Renal pelvis (tissue), 12 donors: Measurements from ENCODE around the gene SIPA1L2. TPM values are rescaled to one million over a fixed set of nuclear protein-coding genes. Genes with fewer than 3 reads are reported as not detected.

Experiments
- DNase-seq: peaks from one replicate; pipeline ENCODE4 v3.0.0-alpha.2; 2013
- long read RNA-seq, 16 experiments: transcript quantifications; one replicate each; lab custom pipeline, GENCODE V29; 2026
- polyA plus RNA-seq, 3 donors: library from polyadenylated mRNA; unstranded; fragments of 120-200 nt; gene quantifications; one replicate each; pipeline ENCODE4 v1.2.1, GENCODE V29; 2013; ENCODE audit not compliant: insufficient read length in 3 of 3

The SIPA1L2 gene, protein sequence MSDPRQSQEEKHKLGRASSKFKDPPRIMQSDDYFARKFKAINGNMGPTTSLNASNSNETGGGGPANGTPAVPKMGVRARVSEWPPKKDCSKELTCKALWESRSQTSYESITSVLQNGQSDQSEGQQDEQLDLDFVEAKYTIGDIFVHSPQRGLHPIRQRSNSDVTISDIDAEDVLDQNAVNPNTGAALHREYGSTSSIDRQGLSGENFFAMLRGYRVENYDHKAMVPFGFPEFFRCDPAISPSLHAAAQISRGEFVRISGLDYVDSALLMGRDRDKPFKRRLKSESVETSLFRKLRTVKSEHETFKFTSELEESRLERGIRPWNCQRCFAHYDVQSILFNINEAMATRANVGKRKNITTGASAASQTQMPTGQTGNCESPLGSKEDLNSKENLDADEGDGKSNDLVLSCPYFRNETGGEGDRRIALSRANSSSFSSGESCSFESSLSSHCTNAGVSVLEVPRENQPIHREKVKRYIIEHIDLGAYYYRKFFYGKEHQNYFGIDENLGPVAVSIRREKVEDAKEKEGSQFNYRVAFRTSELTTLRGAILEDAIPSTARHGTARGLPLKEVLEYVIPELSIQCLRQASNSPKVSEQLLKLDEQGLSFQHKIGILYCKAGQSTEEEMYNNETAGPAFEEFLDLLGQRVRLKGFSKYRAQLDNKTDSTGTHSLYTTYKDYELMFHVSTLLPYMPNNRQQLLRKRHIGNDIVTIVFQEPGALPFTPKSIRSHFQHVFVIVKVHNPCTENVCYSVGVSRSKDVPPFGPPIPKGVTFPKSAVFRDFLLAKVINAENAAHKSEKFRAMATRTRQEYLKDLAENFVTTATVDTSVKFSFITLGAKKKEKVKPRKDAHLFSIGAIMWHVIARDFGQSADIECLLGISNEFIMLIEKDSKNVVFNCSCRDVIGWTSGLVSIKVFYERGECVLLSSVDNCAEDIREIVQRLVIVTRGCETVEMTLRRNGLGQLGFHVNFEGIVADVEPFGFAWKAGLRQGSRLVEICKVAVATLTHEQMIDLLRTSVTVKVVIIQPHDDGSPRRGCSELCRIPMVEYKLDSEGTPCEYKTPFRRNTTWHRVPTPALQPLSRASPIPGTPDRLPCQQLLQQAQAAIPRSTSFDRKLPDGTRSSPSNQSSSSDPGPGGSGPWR (N-terminal part only)
- polyA plus RNA-seq, result 10 to 100 TPM; 30.2 to 33.5 (median 32.3) TPM
- long read RNA-seq, donor 1, partial matches to known transcripts, result 0 of 2 reads
- long read RNA-seq, donor 1, other reads (novel, unspliced or antisense), result 0 of 2 reads
- long read RNA-seq, donor 2, partial matches to known transcripts, result 0 of 3 reads
- long read RNA-seq, donor 2, other reads (novel, unspliced or antisense), result 0 of 3 reads
- long read RNA-seq, donor 3, result 0 reads
- long read RNA-seq, donor 4, partial matches to known transcripts, result 0 of 1 reads
- long read RNA-seq, donor 4, other reads (novel, unspliced or antisense), result 0 of 1 reads
- long read RNA-seq, donor 5, result 0 reads
- long read RNA-seq, donor 6, partial matches to known transcripts, result 5 of 8 reads
- long read RNA-seq, donor 6, other reads (novel, unspliced or antisense), result 0 of 8 reads
- long read RNA-seq, donor 7, partial matches to known transcripts, result 0 of 2 reads
- long read RNA-seq, donor 7, other reads (novel, unspliced or antisense), result 0 of 2 reads
- long read RNA-seq, donor 8, partial matches to known transcripts, result 0 of 2 reads
- long read RNA-seq, donor 8, other reads (novel, unspliced or antisense), result 0 of 2 reads
- long read RNA-seq, donor 9, partial matches to known transcripts, result 0 of 2 reads
- long read RNA-seq, donor 9, other reads (novel, unspliced or antisense), result 0 of 2 reads
- long read RNA-seq, donor 10, partial matches to known transcripts, result 0 of 1 reads
- long read RNA-seq, donor 10, other reads (novel, unspliced or antisense), result 0 of 1 reads
- long read RNA-seq, donor 11, result 0 reads
- long read RNA-seq, donor 12, partial matches to known transcripts, result 6 of 9 reads
- long read RNA-seq, donor 12, other reads (novel, unspliced or antisense), result 0 of 9 reads
- long read RNA-seq, donor 13, result 0 reads
- long read RNA-seq, donor 14, result 0 reads
- long read RNA-seq, donor 15, partial matches to known transcripts, result 0 of 4 reads
- long read RNA-seq, donor 15, other reads (novel, unspliced or antisense), result 0 of 4 reads
- long read RNA-seq, donor 16, partial matches to known transcripts, result 0 of 1 reads
- long read RNA-seq, donor 16, other reads (novel, unspliced or antisense), result 0 of 1 reads

DNA sequence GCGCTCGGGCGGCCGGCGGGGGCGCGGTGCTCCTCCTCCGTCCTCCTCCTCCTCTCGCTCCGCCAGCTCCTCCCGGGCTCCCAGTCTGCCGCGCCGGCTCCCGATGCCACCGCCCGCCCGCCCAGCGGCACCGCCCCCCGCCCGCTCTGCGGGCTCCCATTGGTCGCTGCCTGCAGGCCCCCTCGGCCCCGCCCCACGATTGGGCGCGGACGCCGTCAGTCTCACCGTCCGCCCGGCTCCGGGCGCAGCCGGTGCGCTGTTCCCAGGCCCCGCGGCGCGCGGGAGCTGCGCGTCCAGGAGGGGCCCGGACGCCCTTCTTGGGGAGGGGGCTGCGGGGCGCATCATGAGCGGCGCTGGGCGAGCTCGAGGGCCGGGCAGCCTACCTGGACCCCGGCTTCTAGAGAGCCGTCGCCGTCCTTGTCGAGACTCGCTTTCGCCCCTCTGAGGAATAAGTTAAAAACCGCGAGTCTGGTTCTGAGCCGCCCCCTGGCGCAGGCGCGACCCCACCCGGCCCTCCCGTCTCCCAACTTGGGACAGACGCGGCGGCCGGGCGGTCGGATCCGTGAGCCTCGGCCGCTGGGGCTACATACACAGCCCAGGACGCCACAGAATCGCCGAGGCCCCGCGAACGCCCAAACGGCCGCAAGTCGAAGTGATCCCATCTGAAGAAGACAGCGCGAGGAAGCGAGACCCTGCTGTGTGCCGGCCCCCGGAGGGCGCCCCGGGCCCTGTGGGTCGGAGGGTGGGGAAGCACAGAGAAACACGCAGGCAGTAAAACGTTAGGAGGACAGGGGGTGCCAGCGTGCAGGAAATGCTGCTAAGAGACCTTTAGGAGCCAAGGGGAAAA lies at the start of gene SIPA1L2:
TSS of gene SIPA1L2 (minus strand) at position 87 of the 847 bp plus-strand sequence. CDS start 114,794 bp downstream, outside the sequence.
- peak; percentile 94 for DNase-seq

DNA sequence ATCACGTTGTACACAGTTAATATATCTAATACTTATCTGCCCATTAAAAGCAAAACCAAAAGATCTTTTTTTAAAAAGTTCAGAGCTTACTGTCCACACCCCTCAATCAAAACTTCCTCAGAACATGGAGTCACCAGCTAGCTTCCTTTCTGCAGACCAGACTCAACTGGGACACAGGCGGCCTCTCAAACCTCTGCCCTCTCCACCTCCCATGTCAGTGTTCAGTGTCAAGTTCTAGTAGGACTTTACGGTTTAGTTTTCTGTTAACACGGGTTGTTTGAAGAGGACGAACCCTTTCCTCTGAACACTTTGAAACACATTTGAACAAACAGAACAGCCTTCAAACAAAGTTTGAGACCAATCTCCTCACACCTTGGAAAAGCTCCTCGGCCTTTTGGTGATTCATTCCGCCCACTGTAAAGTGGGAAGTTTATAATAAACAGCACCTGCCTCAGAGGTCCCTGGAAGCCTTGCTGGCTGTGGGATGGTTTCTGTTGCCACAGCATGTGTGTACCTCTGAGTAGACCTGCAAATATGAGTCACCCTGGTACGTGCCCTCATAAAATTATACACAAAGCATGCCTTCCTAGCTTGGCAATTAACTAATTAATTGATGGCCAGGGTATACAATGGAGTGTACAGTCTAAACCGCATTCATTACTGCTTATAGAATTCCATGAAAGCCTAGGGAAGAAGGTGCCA lies 48.4 kb upstream of the SIPA1L2 start:
- no peak for DNase-seq

DNA sequence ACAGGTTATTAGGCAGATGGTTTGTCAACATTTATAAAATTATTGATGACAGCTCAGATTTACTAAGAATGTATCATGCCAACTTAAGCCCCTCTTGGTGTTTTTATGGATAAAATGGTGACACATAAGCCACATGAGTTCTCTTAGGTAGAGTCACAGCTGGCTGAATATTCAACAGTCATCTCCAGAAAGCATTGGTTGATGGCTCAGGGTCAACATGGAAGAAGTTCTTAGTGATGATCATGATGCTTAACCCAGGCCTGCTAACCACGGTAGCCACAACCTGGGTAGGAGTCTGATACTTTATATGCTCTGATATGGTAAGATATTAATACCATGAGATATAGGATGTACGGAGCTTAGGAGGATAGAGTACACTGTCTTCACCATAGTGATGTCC lies 46.4 kb upstream of the SIPA1L2 start:
- no peak for DNase-seq

DNA sequence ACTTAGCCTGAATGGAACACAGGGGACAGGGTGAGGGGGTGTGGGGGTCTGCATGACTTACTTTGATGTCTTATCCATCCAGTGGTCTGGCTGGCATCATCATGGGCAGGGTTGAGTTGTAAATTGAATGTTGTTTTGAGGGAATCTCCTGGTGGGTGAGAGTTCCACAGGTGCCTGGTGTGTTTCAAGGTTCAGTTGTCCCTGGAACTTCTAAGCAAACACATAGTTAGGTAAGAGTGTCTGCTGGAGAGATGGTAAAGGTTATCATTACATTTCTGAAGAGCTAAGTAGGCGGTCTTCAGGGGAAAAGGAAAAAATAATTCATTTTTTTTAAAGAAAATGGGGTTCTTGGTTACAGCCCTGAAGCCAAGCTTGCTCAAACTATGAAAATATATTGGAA lies 46.0 kb upstream of the SIPA1L2 start:
- DNase-seq, result no peak

DNA sequence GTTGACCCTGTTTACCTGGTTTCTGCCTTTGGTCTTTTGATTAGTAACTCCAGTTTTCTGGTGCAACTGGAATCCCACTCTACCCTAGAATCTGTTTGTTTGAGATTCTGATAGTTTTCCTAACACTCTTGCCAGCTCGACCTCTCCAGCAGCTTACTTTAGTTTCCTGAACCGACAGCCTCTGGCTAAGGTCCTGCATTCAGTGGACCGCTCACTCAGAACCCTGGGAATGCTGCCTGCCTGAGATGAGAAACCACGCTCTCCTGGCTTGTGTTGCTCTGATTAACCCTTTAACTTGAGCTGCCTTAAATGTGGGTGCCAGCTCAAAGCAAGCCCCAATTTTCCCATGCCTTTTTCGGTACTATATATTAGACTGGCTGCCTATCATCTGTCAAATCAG lies 45.3 kb upstream of the SIPA1L2 start:
- DNase-seq, result no peak

DNA sequence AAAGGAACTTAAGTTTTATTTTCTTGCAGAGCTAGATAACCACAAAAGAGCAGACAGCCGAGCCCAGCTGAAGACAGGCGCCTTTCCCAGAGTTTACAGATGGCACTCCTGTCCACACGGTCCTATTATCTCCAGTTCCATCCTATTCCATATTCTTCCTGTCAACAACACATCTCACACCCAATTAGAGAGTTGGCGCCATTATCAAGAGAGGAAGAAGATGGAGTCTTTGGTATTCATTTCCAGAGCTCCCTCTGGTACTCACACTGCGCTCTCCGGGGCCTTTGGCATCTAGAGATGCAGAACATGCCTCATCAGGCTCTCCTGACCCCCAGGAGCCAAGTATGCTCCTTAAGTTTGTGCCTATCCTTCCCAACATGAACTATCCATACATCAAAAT lies 43.3 kb upstream of the SIPA1L2 start:
- DNase-seq, result no peak

DNA sequence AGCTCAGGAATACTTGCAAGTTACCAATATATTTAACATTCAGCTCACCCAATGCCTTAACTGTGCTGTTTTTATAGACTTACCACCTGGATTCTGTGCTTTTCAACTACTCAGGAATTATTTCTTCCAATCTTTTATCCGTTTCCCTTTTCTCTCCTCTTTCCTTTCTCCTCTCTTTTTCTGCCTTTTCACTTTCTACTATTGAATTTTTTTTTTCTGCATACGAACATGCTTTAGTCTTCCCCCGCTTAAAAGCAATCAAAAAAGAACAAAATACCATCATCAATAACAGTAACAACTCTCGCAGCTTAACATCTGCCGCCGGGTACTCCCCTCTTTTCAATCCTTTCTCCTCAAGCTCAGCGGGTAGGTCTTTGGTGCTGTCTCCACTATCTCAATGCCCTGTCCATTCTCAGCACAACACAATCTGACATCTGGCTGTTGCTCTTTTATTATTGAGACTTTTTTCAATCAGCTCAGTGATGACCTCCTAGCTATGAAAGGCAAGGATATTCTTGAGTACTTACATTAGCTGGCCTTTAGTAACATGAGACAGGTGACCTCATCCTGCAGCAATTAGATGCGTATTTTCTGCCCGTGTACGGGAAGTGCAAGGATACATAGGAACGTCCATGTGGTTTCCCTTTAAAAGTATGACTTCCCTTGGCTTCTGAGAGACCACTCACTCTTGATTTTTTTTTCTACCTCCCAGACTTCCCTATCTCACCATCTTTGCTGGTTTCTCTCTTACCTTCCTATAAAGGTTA lies 40.2 kb upstream of the SIPA1L2 start:
- DNase-seq, result peak; percentile 26

DNA sequence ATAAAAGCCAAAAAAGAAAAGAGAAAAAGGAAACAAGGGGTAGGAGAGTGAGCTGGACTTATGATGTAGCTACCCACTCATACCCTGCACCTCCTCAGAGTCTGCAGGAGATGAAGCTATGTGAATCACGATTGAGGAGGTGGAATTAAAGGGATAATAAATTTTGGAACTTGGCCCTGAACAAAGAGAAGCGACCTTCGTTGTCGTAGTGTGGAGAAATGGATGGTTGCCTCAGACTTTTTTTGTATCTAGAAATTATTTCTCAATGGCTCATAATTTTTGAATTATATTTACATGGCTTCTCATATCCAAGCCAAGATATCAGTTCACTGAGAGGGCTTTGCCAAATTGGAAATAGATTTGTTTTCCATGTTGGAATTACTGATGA lies 37.8 kb upstream of the SIPA1L2 start:
- DNase-seq, result no peak

DNA sequence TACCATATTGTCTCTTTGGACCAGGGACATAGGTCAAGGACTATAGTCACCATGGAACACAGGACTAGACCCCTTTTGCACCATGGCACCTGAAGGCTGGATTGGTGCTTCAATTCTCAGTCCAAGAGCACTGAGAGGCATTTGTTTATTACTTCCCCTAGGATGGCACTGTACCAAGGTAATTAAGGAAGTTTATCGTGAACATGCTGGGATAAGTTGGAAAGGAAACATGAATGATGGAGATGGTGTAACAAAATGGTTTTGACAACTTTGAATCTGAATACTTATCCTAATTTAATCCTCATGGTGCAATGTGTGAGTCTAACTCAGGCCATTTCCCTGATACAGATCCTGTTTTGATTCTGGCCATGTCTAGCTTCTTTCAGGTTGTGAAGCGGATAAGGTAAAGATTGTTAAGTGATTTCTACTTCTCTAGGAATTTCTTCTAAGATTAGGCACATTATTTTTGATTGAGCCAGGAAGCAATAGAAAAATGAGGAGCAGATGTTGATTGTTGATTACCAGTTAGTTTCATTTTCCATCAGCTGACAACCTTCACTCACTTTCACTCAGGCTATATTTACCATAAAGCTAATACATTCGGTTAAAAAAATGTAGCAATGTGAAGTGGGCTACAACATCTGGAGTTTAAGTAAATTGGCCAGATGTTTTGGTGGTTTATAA lies 37.3 kb upstream of the SIPA1L2 start:
- no peak for DNase-seq

DNA sequence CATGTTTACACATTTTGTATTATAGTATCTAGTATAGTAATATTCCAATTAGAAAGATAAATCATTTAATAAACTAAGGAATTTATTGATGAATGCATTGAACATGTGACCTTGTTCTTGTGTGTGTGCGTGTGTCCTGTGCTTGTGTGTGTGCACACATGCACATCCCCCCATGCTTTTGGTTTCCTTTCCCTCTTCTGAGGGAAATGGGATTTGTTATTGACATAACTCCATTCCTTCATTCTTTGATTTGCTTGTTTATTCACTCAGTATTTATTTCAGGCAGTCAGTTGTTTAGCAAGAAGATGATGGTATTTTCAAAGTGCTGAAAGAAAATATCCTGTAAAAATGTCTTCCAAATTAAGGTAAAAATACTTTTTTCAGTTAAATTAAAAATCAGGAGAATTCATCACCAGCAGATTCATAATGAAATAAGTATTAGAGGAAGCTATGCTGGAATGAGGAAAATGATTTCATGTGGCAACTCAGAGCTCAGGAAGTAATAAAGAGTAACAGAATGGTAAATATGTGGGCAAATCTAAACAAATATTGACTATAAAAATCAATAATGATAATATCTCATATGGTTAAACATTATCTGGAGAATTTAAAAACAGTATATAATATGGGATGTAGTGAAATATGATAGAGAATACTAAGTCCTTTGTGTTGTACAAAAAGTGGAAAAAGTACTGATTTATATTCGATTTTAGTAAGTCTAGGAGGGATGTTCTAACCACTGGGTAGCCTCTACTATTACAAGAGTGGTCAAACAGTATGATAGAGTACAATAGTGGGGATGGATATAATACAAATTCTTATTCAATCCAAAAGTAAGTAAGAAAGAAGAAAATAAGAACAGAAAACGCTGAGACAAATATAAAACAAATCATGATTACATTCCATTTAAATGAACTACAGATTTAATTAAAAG lies 35.2 kb upstream of the SIPA1L2 start:
- no peak for DNase-seq

DNA sequence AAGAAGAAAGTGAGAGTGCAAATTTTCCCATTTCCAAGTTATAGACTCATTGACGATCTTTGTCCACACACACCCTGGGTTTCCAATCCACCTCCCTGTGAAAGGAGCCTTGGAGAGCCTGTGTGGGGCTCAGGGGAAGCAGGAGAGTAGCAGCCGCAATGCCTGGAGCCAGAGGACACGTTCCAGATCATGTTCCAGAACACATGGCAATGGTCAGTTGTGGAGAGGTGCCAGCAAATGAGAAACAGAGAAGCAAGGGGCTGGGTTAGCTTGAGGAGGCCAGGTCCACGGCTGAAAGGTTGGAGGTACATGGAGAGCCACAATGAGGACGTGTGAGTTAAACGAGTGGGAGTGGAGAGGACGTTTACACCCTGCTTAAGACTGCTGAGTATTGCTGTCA lies 33.0 kb upstream of the SIPA1L2 start:
- no peak for DNase-seq

DNA sequence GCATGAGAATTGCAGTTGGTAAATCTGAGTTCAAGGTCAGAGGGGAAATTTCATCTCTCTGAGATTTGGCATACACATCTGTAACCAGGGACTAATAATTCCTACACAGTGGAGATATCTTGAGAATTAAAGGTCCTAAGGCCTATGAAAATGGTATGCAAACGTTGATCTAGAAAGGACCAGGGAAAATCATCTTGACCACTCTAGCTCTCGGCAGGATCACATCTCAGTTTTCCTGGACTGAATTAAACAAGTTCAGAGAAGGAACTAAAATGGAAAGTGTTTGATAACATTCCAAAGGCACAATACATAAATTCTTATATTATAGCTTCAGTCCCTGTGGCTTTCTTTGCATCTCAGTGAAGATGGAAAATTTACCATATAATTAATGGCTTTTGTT lies 28.5 kb upstream of the SIPA1L2 start:
- DNase-seq, result no peak

DNA sequence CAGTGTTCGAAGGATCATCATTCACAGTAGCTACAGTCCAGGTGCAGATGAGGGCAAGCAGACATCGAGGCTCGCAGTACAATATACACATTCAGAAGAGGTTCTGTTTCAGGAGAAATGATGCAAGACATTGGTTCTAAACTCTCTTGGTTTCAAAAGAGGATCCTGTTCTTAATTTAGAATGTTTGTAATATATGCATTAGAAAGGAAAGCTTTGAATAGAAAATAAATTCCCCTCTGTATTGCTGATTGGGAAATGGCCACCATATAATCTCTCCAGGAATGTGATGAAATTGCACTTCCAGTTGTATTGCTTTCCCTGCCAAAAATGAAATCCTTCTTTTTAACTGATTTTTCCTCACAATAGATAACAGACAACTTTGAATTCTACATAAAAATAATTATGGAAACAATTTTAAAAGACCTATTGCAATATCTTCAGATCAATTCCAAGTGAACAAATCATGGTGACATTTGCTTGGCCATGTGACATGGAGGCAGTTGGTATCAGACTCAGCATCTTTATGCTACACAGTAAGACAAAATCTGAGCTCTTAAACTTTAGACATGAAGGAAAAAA lies 27.6 kb upstream of the SIPA1L2 start:
- no peak for DNase-seq

DNA sequence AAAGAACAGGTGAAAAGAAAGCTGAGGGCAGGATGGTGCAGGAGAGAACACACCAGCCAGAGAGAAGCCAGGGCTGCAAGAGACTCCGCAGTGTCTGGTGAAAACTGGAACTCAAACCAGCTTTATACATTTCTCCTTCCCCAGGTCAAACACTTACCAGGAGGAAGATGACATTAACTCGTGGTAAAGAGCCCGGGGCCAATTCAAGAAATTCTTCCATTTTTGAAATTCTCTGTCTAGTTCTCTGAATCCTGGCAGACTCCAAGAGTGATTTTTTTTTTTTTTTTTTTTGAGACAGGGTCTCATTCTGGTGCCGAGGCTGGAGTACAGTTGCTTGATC lies 25.8 kb upstream of the SIPA1L2 start:
- DNase-seq, result no peak

DNA sequence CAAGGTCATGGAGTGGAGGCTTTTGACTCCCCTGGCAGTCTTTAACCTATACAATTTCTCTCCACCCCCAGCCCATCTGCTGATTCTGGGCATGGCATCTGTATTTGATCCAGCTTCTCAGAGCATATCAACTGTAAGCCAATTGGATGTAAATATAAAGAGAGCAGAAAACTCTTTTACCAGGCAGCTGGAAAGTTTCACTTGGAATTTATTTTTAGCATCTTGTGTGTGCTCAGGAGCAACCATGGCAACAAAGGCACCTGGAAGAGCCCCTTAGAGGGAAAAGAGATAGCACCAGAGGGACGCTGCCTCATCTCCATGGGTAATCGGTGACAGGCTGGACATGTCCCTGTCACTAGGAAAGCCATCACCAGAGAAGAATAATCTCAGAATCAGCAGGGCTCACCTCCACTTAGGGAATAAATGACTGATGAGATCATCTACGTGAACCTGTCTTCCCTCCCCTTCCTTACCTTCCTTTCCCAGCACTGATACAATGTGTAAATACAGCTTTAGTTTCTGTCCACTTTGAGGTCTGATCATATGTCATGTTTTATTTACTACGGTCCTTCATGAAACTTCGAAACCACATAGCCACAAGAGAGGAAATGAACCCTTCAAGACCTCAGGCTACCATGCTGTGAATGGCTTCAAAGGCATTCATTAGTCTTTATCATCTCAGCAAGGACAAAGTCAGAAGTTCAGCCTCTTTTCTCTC lies 25.3 kb upstream of the SIPA1L2 start:
- DNase-seq, result no peak
